ENCODE results near the gene HUNK.

Gene HUNK

DNA sequence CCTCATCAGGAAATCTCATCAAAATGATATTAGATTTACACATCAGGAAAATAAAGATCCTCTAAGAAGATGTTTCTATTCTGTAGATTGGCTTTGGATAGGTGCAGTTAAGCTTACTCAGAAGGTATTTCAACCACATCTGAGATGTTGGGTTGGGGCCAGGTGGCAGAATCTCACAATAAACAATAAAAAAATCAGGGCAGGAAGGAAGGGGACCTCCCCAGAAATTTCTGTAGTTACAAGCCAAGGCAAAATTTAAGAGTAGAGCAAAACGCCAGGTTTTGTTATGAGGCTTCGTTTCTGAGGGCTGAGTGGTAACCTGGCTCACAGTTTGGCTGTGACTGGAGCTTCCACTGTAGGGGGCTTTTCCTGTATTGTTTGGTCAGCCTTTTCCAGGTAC lies 84.8 kb downstream of the HUNK start:
- H3K4me3 ChIP-seq (ENCODE audit: low read depth, low read length) = no peak overlapping the region
- TF ChIP-seq, protein P1, sequence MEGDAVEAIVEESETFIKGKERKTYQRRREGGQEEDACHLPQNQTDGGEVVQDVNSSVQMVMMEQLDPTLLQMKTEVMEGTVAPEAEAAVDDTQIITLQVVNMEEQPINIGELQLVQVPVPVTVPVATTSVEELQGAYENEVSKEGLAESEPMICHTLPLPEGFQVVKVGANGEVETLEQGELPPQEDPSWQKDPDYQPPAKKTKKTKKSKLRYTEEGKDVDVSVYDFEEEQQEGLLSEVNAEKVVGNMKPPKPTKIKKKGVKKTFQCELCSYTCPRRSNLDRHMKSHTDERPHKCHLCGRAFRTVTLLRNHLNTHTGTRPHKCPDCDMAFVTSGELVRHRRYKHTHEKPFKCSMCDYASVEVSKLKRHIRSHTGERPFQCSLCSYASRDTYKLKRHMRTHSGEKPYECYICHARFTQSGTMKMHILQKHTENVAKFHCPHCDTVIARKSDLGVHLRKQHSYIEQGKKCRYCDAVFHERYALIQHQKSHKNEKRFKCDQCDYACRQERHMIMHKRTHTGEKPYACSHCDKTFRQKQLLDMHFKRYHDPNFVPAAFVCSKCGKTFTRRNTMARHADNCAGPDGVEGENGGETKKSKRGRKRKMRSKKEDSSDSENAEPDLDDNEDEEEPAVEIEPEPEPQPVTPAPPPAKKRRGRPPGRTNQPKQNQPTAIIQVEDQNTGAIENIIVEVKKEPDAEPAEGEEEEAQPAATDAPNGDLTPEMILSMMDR (IDR thresholded peaks at IDR 0.05; ENCODE audit: low read depth, low read length) = no peak

DNA sequence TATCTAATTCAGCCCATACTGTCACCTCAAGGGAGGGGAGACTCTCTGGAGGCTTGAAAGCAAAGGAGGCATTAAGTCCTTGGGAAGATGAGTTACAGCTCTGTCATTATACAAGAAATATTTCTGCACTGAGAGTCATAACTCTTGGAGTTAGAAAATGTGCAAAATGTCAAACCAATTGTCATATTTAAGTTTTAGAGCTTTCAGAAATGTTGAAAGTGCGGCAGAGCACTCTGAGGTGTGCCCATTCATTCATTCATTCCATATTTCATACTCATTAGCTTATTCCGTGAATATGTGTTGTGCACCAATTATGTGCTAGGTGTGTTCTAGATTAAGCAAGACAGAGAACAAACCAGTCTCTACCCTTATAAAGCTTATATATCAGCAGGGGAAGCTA lies 87.1 kb downstream of the HUNK start:
- TF ChIP-seq, protein P1 (IDR thresholded peaks at IDR 0.05; ENCODE audit: low read depth, low read length) = no peak

DNA sequence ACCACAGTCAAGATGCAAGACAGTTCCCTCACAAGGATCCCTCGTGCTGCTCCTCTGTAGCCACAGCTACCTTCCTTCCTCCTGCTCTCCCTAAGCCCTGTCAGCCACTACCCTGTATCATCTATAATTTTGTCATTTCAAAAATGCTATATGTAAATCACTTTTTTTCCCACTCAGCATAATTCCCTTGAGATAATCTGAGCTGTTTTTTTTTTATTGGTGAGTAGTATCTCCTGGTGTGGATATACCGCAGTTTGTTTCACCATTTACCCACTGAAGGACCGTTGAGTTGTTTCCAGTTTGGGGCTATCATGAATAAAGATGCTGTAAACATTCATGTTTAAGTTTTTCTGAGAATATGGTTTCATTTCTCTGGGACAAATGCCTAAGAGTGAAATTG lies 88.2 kb downstream of the HUNK start:
- H3K4me3 ChIP-seq (ENCODE audit: low read depth, low read length) = no peak overlapping the region
- TF ChIP-seq, protein P1 (IDR thresholded peaks at IDR 0.05; ENCODE audit: low read depth, low read length) = no peak

More for the DNA sequence above, 87.1 kb downstream of the HUNK start:
- no peak overlapping the region for H3K4me3 ChIP-seq (ENCODE audit: low read depth, low read length)

DNA sequence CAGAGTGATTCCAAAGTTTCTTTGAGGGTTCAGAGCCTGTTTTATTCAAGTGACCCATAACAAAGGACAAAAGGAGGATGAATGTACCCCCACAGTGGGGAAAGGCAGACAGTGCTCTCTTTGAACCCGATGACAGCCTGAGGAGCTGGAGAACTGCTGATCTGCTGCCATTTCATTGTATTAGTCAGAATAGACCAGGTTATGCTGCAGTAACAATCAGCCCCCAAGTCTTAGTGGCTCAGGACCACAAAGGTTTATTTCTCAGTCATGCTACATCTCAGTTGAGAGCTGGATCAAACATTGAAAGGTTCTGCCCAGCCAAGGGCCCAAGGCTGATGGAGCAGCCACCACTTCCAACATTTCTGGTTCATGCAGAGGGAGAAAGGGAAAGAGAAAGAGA lies 88.9 kb downstream of the HUNK start:
- H3K4me3 ChIP-seq (ENCODE audit: low read depth, low read length) = no peak overlapping the region
- TF ChIP-seq, protein P1 (IDR thresholded peaks at IDR 0.05; ENCODE audit: low read depth, low read length) = no peak

DNA sequence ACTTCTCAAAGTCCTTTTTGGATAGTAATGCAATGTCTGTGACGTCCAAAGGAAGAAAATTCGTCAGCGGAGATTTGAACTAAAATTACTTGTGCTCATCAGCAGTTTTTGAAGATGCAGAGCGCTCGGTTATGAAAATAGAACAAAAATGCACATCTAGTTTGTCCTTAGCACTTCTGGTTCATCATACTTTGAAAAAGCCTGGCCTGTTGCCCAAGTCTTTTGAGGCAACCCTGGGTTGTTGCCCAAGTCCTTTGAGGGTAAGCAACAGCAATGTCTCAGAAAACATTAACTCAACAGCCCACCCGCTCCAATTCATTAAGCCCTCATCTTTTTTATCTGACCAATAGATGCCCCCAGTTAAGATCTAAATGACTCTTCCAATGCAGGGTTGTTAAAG lies 91.9 kb downstream of the HUNK start:
- TF ChIP-seq, protein P1 (IDR thresholded peaks at IDR 0.05; ENCODE audit: low read depth, low read length) = no peak

DNA sequence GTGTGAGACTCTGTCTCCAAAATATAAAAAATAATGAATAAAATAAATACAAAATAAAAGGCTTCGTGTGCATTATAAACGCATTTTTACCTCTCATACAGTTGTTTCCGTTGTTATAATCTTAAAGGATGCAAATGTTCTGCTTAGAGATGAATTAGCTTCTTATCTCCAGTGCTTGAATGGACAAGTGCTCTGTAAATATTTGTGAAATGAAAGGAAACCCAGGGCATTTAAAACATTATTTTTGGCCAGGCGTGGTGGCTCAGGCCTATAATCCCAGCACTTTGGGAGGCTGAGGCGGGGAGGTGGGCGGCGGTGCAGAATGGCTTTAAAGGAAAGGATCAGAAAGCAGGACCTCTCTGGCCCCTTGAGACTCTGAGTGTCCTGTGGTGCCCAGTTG lies 94.5 kb downstream of the HUNK start:
- TF ChIP-seq, protein P1 (IDR thresholded peaks at IDR 0.05; ENCODE audit: low read depth, low read length) = no peak
- no peak overlapping the region for H3K4me3 ChIP-seq (ENCODE audit: low read depth, low read length)

More for the DNA sequence above, 91.9 kb downstream of the HUNK start:
- H3K4me3 ChIP-seq (ENCODE audit: low read depth, low read length) = no peak overlapping the region

DNA sequence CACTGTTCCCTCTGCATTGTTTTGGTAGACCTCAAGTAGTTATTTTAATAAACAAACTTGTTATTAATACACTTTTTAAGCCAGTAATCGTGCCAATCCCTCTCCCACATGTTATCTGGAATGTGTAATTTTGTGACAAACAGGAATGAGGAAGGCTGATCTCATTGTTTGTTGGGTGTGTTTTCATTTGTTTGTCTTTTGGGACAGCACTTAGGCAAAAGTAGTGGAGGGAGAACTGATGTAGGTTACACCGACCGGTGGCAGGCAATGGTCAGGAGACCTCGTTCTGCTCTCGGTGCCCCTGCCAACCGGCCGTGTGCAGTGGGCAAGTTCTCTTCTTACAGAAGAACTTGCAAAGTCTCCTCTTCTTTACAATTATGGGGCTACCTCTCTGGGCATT lies 99.8 kb downstream of the HUNK start:
- H3K4me3 ChIP-seq (ENCODE audit: low read depth, low read length) = no peak overlapping the region
- TF ChIP-seq, protein P1 (IDR thresholded peaks at IDR 0.05; ENCODE audit: low read depth, low read length) = no peak
